ENCODE measurements around the gene MSL3B.
"Not testable (repeated sequence)": the region's sequence is repeated elsewhere in the genome, so short reads cannot be mapped to it uniquely, and the experiment has no call there.

Gene MSL3B

DNA sequence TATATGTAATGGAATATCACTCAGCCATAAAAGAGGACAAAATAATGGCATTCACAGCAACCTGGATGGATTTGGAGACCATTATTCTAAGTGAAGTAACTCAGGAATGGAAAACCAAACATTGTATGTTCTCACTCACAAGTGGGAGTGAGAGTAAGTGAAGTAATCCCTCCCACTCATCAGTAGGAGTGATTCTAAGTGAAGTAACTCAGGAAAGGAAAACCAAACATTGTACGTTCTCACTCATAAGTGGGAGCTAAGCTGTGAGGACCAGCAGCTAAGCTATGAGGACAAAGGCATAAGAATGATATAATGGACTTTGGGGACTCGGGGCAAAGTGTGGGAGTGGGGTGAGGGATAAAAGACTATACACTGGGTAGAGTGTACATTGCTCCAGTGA, 28.1 kb upstream of the MSL3B start:
- FAIRE-seq; BruUV-seq (replicated peaks): not testable (repeated sequence)
- 0% methylated on average over 2 of the region's 2 CpGs for WGBS (ENCODE audit: insufficient coverage, low coverage, missing lambda C conversion rate)

DNA sequence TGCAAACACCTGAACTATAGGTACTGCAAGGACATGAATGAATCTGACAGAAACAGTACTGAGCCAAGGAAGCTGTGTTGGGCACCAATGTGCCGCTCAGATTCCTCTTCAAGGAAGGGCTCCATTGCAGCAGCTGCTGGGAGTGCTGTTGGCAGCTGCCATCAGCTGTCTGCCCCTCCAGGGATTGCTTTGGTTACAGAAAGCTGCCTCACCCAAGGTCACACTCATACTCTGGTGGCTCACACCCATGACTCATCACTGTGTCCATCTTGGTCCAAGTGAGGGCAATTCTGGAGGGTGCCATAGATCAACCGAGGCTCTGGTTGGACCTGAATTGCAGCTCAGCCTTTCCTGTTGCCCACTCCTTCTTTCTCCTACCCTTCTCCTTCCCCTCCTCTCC, 24.6 kb upstream of the MSL3B start:
- POLR2A ChIA-PET: no interaction called here
- Histone ChIP-seq H3K79me2 (ENCODE audit: control insufficient read depth, insufficient read depth, low read length) (no peaks in the 10 kb centered on the region), H3K9ac (ENCODE audit: insufficient read depth in 1 of 2, low read depth in 2 of 2, low read length in 2 of 2) (no peak overlapping the region), H3K27me3 (ENCODE audit: control insufficient read depth in 2 of 2, insufficient read depth in 2 of 2, low read length in 2 of 2) (no peaks in the 10 kb centered on the region), H3K4me1 (replicated peaks in 1 of 2; ENCODE audit: control insufficient read depth in 2 of 2, insufficient read depth in 2 of 2, low read length in 2 of 2) (no peaks in the 10 kb centered on the region), H3K4me2 (ENCODE audit: insufficient read depth, low read length) (no peak overlapping the region), H3K9me1 (ENCODE audit: control insufficient read depth, insufficient read depth, low read length) (no peaks in the 10 kb centered on the region), H3K9me3 (replicated peaks; ENCODE audit: control insufficient read depth, insufficient read depth, low read depth, low read length) (no peaks in the 10 kb centered on the region), H4K20me1 (replicated peaks; ENCODE audit: control insufficient read depth, insufficient read depth, low read length) (no peaks in the 10 kb centered on the region), H3K27ac (ENCODE audit: extremely low read depth, low read depth, low read length) (no peak overlapping the region), H2AFZ (ENCODE audit: low read depth, low read length) (no peak overlapping the region), H3K4me3 (no peak overlapping the region), H3K36me3 (ENCODE audit: control insufficient read depth, insufficient read depth, low read length) (no peaks in the 10 kb centered on the region)
- BruUV-seq (replicated peaks): no TSS peak
- CTCF ChIA-PET (ENCODE audit: low intra/inter-chr PET ratio): no interaction called here
- intact Hi-C loops (cut with micrococcal nuclease): no loop called here
- ATAC-seq (no peak), FAIRE-seq (no peak), DNase-seq (ENCODE audit: extremely low read depth in 1 of 4, low spot score in 3 of 4) (no peak)
- TF ChIP-seq, protein P1, sequence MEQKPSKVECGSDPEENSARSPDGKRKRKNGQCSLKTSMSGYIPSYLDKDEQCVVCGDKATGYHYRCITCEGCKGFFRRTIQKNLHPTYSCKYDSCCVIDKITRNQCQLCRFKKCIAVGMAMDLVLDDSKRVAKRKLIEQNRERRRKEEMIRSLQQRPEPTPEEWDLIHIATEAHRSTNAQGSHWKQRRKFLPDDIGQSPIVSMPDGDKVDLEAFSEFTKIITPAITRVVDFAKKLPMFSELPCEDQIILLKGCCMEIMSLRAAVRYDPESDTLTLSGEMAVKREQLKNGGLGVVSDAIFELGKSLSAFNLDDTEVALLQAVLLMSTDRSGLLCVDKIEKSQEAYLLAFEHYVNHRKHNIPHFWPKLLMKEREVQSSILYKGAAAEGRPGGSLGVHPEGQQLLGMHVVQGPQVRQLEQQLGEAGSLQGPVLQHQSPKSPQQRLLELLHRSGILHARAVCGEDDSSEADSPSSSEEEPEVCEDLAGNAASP (IDR thresholded peaks at IDR 0.05): no peak
- TF ChIP-seq HNRNPH1 (optimal IDR thresholded peaks at IDR 0.05; ENCODE audit: low read depth, low read length): no peak
- TF ChIP-seq ZNF165 (CRISPR knock-in tag; IDR thresholded peaks at IDR 0.05; ENCODE audit: borderline replicate concordance): no peak
- TF ChIP-seq PHB2 (IDR thresholded peaks at IDR 0.05; ENCODE audit: low read depth): no peak
- TF ChIP-seq LEF1 (IDR thresholded peaks at IDR 0.05): no peak
- no peak for TF ChIP-seq EZH2 (IDR thresholded peaks at IDR 0.05; ENCODE audit: borderline replicate concordance, low read depth, low read length)
- TF ChIP-seq TBL1XR1 (IDR thresholded peaks at IDR 0.05; ENCODE audit: low read length in 2 of 2): no peak
- 0% methylated on average over 2 of the region's 2 CpGs for WGBS (ENCODE audit: insufficient coverage, low coverage, missing lambda C conversion rate)
- in situ Hi-C loops (cut with MboI): no loop called here

More for the DNA sequence above, 28.1 kb upstream of the MSL3B start:
- CTCF ChIA-PET (ENCODE audit: low intra/inter-chr PET ratio); H3K27me3 ChIP-seq (ENCODE audit: control insufficient read depth in 2 of 2, insufficient read depth in 2 of 2, low read length in 2 of 2); H3K4me1 ChIP-seq (replicated peaks in 1 of 2; ENCODE audit: control insufficient read depth in 2 of 2, insufficient read depth in 2 of 2, low read length in 2 of 2); POLR2A ChIA-PET; H3K4me2 ChIP-seq (ENCODE audit: insufficient read depth, low read length); DNase-seq (ENCODE audit: extremely low read depth in 1 of 4, low spot score in 3 of 4); ATAC-seq; H4K20me1 ChIP-seq (replicated peaks; ENCODE audit: control insufficient read depth, insufficient read depth, low read length); H3K9me3 ChIP-seq (replicated peaks; ENCODE audit: control insufficient read depth, insufficient read depth, low read depth, low read length); H3K9ac ChIP-seq (ENCODE audit: insufficient read depth in 1 of 2, low read depth in 2 of 2, low read length in 2 of 2); in situ Hi-C loops (cut with MboI); H3K27ac ChIP-seq (ENCODE audit: extremely low read depth, low read depth, low read length); intact Hi-C loops (cut with micrococcal nuclease); H2AFZ ChIP-seq (ENCODE audit: low read depth, low read length); H3K4me3 ChIP-seq; H3K79me2 ChIP-seq (ENCODE audit: control insufficient read depth, insufficient read depth, low read length); H3K9me1 ChIP-seq (ENCODE audit: control insufficient read depth, insufficient read depth, low read length); H3K36me3 ChIP-seq (ENCODE audit: control insufficient read depth, insufficient read depth, low read length): not testable (repeated sequence)

Data from K562 (cell line).